NK-92 (cell line): Measurements from ENCODE around the gene RLN3.

Source experiments
- DNase-seq: peaks from one replicate; lab custom pipeline; 2025; ENCODE audit not compliant: unreplicated experiment; lab: John Stamatoyannopoulos, UW

Gene RLN3

GRCh38 chr19:14027856-14028450 lies at the start of gene RLN3:
Gene RLN3, plus strand, starts transcription at chr19:14028148. Its CDS starts 57 bp downstream, at chr19:14028205.
- DNase-seq = no peak

- DNase-seq = no peak
These were observed 49.4 kb upstream of the RLN3 start for GRCh38 chr19:13978351-13979243.

- DNase-seq = no peak
These were observed 48.7 kb upstream of the RLN3 start for GRCh38 chr19:13979244-13979615.

- DNase-seq = no peak
These were observed 48.3 kb upstream of the RLN3 start for GRCh38 chr19:13979686-13980085.

- DNase-seq = no peak
These were observed 47.6 kb upstream of the RLN3 start for GRCh38 chr19:13980340-13980739.

GRCh38 chr19:13981021-13981420 lies 46.9 kb upstream of the RLN3 start:
- DNase-seq = no peak

GRCh38 chr19:13981467-13981866 lies 46.5 kb upstream of the RLN3 start:
- no peak for DNase-seq

- no peak for DNase-seq
These were observed 45.9 kb upstream of the RLN3 start for GRCh38 chr19:13981988-13982501.

GRCh38 chr19:13982773-13983172 lies 45.2 kb upstream of the RLN3 start:
- no peak for DNase-seq

- no peak for DNase-seq
These were observed 44.6 kb upstream of the RLN3 start for GRCh38 chr19:13983213-13983889.

GRCh38 chr19:13984186-13984585 lies 43.8 kb upstream of the RLN3 start:
- no peak for DNase-seq

- no peak for DNase-seq
These were observed 42.8 kb upstream of the RLN3 start for GRCh38 chr19:13984875-13985741.

- no peak for DNase-seq
These were observed 42.1 kb upstream of the RLN3 start for GRCh38 chr19:13985771-13986347.

GRCh38 chr19:13986348-13986904 lies 41.5 kb upstream of the RLN3 start:
- peak; percentile 89 for DNase-seq

- DNase-seq = no peak
These were observed 40.7 kb upstream of the RLN3 start for GRCh38 chr19:13987101-13987890.

GRCh38 chr19:13989487-13989886 lies 38.5 kb upstream of the RLN3 start:
- DNase-seq = no peak

GRCh38 chr19:13990085-13990484 lies 37.9 kb upstream of the RLN3 start:
- DNase-seq = no peak

GRCh38 chr19:13992025-13992424 lies 35.9 kb upstream of the RLN3 start:
- DNase-seq = no peak

- no peak for DNase-seq
These were observed 34.2 kb upstream of the RLN3 start for GRCh38 chr19:13993590-13994300.
